22Rv1 (cell line): ENCODE data around the gene WWOX.

Experiments
- CTCF ChIP-seq: fragments of 450-650 bp; IDR thresholded peaks from 2 replicates; pipeline ENCODE4 v1.5.1; 2017; ENCODE audit warnings: mild to moderate bottlenecking
- ZFX ChIP-seq: fragments of 450-650 bp; IDR thresholded peaks from 2 replicates; pipeline ENCODE4 v1.6.1; 2017; ENCODE audit warnings: antibody characterized with exemption, borderline replicate concordance

DNA sequence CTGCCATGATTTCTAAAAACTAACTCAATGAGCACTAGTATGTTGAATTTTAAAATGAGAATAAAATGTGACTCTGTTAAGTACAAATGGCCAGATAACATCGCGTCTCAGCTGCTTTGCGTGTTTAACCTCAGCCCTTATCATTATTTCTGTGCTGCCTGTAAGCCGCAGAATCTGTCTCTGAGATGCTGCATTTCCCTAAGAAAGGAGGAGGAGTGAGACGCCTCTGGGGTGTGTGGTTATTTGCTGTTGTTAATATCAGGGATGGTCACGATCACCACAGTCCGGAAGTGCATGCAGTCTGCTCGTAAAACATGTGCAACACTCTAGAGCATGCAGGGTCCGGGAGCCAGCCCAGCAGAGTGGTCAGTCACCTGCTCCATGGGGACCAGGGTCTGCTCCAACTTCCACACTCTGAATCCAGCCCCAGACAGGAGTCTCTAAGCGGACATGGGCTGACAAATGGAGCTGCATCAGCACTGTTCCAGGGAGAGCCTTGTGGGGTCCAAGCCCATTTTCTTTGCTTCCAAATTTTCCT, 1158.6 kb downstream of the WWOX start:
- TF ChIP-seq CTCF = no peak
- TF ChIP-seq ZFX = no peak
